Left ventricle myocardium inferior (tissue), 1 donor: ENCODE results near the gene ZNF385B. TPM values are rescaled to one million over a fixed set of nuclear protein-coding genes. Genes with fewer than 3 reads are reported as not detected.

Experiments
- DNase-seq: peaks from one replicate; pipeline ENCODE4 v3.0.0-alpha.2; 2020
- H3K27ac ChIP-seq: fragments of 200-600 bp; replicated peaks from 2 replicates; pipeline ENCODE4 v1.8.0; 2021
- H3K27me3 ChIP-seq: fragments of 200-600 bp; 2 replicates; pipeline ENCODE4 v1.8.0; 2021; ENCODE audit warnings: low read depth
- H3K36me3 ChIP-seq: fragments of 200-600 bp; 2 replicates; pipeline ENCODE4 v1.8.0; 2021
- H3K4me1 ChIP-seq: fragments of 200-600 bp; 2 replicates; pipeline ENCODE4 v1.8.0; 2021
- H3K4me3 ChIP-seq: fragments of 200-600 bp; 2 replicates; pipeline ENCODE4 v1.8.0; 2021; ENCODE audit warnings: mild to moderate bottlenecking, moderate library complexity
- H3K9me3 ChIP-seq: fragments of 200-600 bp; replicated peaks from 2 replicates; pipeline ENCODE4 v1.8.0; 2021
- CTCF ChIP-seq: fragments of 200-600 bp; IDR thresholded peaks from 2 replicates; pipeline ENCODE4 v1.8.0; 2021; ENCODE audit warnings: antibody characterized with exemption, mild to moderate bottlenecking, borderline replicate concordance
- intact Hi-C: fragments of 100-400 bp; cut with micrococcal nuclease; formaldehyde crosslinking; loops from one replicate; pipeline ENCODE4 v1.11.0; 2022
- total RNA-seq: library from RNA; stranded (reverse); fragmentation: NEBNext Ultra II Directional; extraction: Animal tissue kit (Norgen Biotek cat#: 25700); gene quantifications from one replicate; pipeline ENCODE4 v1.2.1, GENCODE V29; 2021
- donor health status: DM: no; HTN: yes; CAD: no; lungs with severe emphysema.

The ZNF385B gene
- total RNA-seq, 1 donor from 2014 or later: 0.14 TPM

DNA sequence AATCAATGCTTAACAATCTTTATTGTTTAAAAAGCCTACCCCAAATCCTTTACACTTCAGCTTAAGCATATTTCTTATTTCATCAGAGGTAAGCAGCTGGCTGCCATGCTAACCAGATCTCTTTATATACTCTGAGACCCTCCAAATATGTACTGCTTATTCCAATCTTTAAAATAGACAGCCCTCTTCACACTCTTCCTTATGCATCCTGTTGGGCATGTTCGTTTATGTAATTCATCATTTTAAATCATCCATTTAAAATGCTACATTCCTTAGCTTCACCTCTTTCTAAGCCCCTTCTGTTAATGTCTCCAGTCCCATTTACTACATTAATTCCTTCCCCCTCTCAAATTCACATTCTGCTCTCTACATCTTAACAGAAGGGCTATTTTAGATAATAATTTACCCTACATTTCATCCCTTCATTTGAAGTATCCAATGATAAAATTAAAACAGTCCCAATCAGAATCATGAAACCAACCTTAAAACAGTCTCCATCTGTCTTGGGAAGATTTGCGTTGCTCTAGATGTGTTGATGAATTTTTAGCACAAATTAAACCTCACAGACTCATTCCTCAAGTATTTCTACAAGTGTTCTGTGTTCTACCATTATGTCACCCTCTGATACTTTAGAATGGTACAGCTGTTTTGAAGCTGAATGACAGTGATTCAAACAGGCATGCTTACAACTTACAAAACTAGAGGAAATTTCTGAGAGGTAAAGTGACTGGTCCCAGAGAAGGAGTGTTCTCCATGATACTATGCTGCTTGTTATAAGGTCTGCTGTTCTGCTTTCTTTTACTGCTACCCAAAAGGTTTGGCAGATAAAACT, 59.1 kb downstream of the ZNF385B start:
- TF ChIP-seq CTCF: no peak
- no peaks in the 10 kb centered on the region for H3K4me1 ChIP-seq
- DNase-seq: no peak
- intact Hi-C loops: no loop called here
- H3K4me3 ChIP-seq: no peak overlapping the region
- H3K27me3 ChIP-seq: peaks cover 6% of the 10 kb centered on the region
- H3K27ac ChIP-seq: no peak overlapping the region
- no peaks in the 10 kb centered on the region for H3K36me3 ChIP-seq
- H3K9me3 ChIP-seq: no peaks in the 10 kb centered on the region

DNA sequence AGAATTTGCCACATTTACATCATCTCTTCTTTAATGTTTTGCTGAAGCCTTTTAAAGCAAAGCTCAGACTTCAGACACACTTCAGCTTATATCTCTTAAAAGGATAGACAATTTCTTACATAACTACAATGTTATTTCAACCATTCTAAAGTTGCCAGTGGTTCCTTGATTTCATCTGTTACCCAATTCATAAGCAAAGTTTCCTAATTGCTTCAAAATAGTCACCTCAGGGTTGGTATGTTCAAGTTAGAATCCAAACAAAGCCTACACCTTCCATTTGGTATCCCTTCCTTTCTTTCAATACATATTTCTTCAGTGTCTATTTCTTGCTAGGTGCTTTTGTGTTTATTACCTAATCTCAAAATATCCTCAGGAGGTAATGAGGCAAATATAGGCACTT, 60.6 kb downstream of the ZNF385B start:
- Histone ChIP-seq H3K9me3 (no peaks in the 10 kb centered on the region), H3K27ac (no peak overlapping the region), H3K27me3 (peaks cover 13% of the 10 kb centered on the region), H3K36me3 (no peaks in the 10 kb centered on the region), H3K4me3 (no peak overlapping the region), H3K4me1 (no peaks in the 10 kb centered on the region)
- no peak for DNase-seq
- intact Hi-C loops: no loop called here
- TF ChIP-seq CTCF: no peak

GRCh38 chr2:179796213-179797007, 65.0 kb downstream of the ZNF385B start:
- H3K27me3 ChIP-seq: peaks cover 18% of the 10 kb centered on the region
- no peak for DNase-seq
- H3K36me3 ChIP-seq: no peaks in the 10 kb centered on the region
- H3K4me1 ChIP-seq: no peaks in the 10 kb centered on the region
- H3K9me3 ChIP-seq: no peaks in the 10 kb centered on the region
- TF ChIP-seq CTCF: no peak
- H3K27ac ChIP-seq: no peak overlapping the region
- intact Hi-C loops: no loop called here
- H3K4me3 ChIP-seq: no peak overlapping the region

GRCh38 chr2:179793902-179794301, 67.5 kb downstream of the ZNF385B start:
- intact Hi-C loops: no loop called here
- TF ChIP-seq CTCF: no peak
- Histone ChIP-seq H3K27ac (no peak overlapping the region), H3K4me3 (no peak overlapping the region), H3K36me3 (no peaks in the 10 kb centered on the region), H3K9me3 (no peaks in the 10 kb centered on the region), H3K27me3 (peaks cover 18% of the 10 kb centered on the region), H3K4me1 (no peaks in the 10 kb centered on the region)
- no peak for DNase-seq

GRCh38 chr2:179793238-179793637, 68.2 kb downstream of the ZNF385B start:
- no peak for TF ChIP-seq CTCF
- no peak overlapping the region for H3K4me3 ChIP-seq
- H3K9me3 ChIP-seq: no peaks in the 10 kb centered on the region
- H3K27ac ChIP-seq: no peak overlapping the region
- no peak for DNase-seq
- intact Hi-C loops: no loop called here
- no peaks in the 10 kb centered on the region for H3K36me3 ChIP-seq
- peaks cover 15% of the 10 kb centered on the region for H3K27me3 ChIP-seq
- no peaks in the 10 kb centered on the region for H3K4me1 ChIP-seq
